ENCODE results near the gene CYB5R3.
"Not testable (repeated sequence)": the region's sequence is repeated elsewhere in the genome, so short reads cannot be mapped to it uniquely, and the experiment has no call there.

CYB5R3 gene

DNA sequence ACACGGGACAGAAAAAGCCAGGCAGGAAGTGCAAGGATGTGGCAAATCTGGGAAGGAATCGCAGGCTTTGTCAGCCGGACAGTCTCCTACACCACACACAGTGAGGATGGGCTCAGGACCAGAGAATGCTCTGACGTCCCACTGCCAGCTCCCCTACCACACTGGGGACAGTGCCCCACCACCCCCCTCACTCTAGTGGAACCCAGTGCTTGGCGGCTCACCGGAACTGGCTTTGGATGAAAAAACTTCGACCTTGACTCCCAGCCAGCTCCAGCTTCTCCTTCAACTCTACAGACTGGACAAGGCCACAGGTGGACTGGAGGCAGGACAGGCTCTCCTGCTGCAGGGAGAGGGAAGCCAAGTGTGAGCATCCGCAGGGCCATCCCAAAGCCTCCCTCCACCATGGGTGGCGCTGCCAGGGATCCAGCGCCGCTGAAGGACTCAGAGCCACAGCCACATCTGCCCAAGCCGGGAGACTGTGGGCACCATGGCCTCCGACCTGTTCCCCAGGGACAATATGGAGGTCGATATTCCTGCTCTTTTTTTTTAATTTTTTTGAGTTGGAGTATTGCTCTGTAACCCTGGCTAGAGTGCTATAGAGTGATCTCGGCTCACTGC lies 71.5 kb downstream of the CYB5R3 start:
- no peak for DNase-seq (ENCODE audit: low read depth, low spot score)
- no peak overlapping the region for H3K27ac ChIP-seq

DNA sequence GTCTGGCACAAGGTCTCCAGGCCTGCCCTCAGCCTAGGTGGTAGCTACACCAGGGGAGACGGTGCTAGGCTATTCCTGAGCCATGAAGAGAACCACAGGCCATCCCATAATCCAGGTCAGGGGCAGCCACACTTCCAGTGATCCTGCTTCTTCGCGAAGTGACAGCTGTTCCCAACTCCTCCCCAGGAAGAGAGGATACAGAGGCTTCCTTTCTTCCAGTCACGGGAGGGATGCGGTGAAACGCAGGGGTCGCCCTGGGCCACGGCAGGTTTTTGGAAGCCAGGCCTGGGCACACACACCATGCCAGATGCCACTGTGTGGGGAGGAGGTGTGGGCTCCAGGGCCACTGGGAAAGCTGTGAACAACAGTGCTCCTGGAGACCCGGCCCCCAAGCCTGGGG lies 72.1 kb downstream of the CYB5R3 start:
- H3K27ac ChIP-seq = not testable (repeated sequence)

DNA sequence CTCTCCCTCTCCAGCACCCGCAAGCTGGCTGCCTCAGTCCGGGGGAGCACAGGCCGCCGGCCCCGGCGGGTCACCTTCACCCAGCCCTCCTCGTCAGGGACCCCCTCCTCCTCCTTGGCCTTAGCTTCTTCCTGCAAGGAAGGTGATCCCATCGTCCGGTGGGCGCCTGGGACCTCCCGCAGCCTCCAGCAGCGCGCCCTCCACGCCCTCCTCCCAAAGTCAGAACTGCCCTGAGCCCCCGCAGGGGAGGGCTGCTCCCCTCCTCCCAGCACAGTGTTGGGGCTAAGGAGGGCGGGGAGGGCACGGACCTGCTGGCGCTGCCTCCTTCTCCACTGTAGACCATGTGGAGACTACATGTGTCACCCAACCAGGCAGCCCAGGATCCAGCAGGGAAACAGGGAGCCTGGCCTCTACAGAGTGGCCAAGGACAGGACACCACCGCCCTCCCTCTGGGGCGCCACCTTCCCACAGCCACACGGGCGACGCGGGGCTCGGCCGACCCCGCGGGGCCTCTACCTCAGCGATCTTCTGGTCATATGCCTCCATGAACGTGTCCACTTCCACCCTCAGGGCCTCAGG lies 73.1 kb downstream of the CYB5R3 start:
- not testable (repeated sequence) for DNase-seq (ENCODE audit: low read depth, low spot score); H3K27ac ChIP-seq

More for the DNA sequence above, 72.1 kb downstream of the CYB5R3 start:
- DNase-seq (ENCODE audit: low read depth, low spot score) = not testable (repeated sequence)

DNA sequence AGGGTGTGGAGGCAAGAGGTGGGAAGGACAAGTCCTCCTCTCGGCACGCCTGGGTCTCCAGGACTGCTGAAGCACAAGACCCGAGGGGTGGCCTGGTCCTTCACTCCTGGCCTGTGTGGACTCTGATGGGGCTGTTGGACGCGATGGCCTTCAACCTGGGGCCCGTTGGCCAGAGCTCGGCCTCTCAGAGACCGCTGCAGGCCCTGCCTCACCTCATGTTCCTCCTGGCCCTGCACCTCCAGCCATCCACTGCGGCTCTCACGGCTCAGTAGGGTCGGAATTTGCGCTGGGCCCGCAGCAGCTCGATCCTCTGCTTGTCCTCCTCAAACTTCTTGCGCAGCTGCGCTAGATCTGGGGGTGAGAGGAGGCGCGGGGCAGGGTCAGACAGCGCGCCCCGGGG lies 74.7 kb downstream of the CYB5R3 start:
- DNase-seq (ENCODE audit: low read depth, low spot score); H3K27ac ChIP-seq: not testable (repeated sequence)

DNA sequence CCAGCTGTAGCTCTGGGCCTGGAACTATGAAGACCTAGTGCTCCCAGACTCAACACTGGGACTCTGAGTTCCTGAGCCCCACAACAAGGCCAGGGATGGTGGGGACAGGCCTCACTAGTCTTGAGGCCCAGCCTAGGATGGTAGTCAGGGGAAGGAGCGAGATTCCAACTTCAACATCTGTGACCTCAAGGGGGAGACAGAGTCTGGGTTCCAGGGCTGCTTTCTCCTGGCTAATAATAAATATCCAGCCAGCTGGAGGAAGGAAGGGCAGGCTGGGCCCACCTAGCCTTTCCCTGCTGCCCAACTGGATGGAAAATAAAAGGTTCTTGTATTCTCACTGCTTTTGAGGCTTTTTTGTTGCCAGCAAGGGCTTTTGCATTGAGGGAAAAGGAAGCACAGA lies 75.1 kb downstream of the CYB5R3 start:
- DNase-seq (ENCODE audit: low read depth, low spot score); H3K27ac ChIP-seq: not testable (repeated sequence)

DNA sequence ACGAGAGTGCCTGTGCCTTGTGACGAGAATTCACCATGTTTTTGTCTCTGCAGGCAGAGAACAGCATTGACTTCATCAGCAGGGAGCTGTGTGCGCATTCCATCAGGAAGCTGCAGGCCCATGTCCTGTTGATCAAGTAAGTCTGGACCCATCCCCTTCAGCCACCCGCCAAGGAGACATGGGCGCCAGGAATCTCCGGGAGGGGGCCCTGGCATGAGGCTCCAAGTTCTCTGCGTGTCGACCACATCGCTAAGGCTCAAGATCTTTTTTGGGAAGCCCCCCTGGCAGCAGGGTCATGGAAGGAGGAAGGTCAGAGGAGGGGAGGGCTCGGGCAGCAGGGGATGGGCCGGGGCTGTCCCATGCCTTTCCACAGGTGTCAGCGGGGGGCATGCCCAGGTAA lies 78.1 kb downstream of the CYB5R3 start:
- not testable (repeated sequence) for DNase-seq (ENCODE audit: low read depth, low spot score); H3K27ac ChIP-seq

DNA sequence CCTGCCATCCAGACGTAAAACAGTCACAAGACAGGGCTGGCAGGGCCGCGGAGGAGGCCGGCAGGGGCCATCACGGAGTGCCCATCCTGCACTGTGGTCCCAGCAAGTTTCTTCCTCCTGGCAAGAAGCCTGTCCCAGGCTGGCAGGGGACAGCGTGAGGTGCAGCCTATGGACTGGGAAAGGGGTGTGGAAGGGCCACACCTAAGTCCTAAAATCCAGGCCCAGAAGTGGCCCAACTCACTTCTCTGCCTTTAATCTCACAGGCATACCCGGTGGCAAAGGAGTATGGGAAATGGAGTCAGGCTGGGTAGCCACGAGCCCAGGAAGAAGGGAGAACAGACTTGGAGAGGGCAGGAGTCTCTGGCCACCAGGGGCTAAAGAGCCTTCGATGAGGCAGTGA lies 78.6 kb downstream of the CYB5R3 start:
- not testable (repeated sequence) for DNase-seq (ENCODE audit: low read depth, low spot score); H3K27ac ChIP-seq

DNA sequence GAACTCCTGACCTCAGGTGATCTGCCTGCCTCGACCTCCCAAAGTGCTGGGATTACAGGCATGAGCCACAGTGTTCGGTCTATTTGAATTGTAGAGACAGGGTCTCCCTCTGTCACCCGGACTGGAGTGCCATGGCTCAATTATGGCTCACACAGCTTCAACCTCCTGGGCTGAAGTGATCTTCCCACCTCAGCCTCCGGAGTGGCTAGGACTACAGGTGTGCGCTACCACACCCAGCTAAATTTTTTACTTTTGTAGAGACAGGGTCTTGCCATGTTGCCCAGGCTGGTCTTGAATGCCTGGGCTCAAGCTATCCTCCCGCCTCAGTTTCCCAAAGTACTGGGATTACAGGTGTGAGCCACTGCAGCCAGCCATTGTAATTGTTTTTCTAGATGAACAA lies 81.2 kb downstream of the CYB5R3 start:
- H3K27ac ChIP-seq; DNase-seq (ENCODE audit: low read depth, low spot score): not testable (repeated sequence)
